HepG2 (cell line): ENCODE results near the gene ZDHHC19. TPM values are rescaled to one million over a fixed set of nuclear protein-coding genes. Genes with fewer than 3 reads are reported as not detected.

ENCODE experiments used
- ATAC-seq: fragments of 200-7000 bp; cut with Tn5 transposase; 3 replicates; pipeline ENCODE4 v1.9.1; 2020; ENCODE audit warnings: mild to moderate bottlenecking, moderate library complexity
- BruUV-seq: library from RNA; stranded (reverse); fragments of 400-500 nt; replicated peaks from 2 replicates; lab custom pipeline; 2021; lab: Mats Ljungman, UMichigan
- CTCF ChIA-PET: fragments of 300-600 bp; formaldehyde crosslinking; extraction: SDS; loops from one replicate; lab custom pipeline; 2021; ENCODE audit warnings: low total read pairs, inconsistent platforms, low intra/inter-chr PET ratio; lab: Yijun Ruan, JAX
- POLR2A ChIA-PET: fragments of 350-600 bp; sonication (Branson Sonifier 250); formaldehyde crosslinking; loops from one replicate; lab custom pipeline; 2020; ENCODE audit warnings: antibody characterized with exemption, inconsistent platforms; lab: Yijun Ruan, JAX
- DNase-seq: peaks from one replicate; pipeline ENCODE4 v3.0.0-alpha.2; 2015; ENCODE audit warnings: low spot score
- FAIRE-seq: peaks from 3 replicates; lab custom pipeline; 2011; peaks lifted over from hg19 to GRCh38; lab: Jason Lieb, UNC
- H2AFZ ChIP-seq: one replicate; pipeline ENCODE4 v1.6.1; 2011; ENCODE audit warnings: low read length, inconsistent platforms
- H3K27ac ChIP-seq: fragments of 300-600 bp; 3 replicates; pipeline ENCODE4 v1.8.0; 2011; ENCODE audit warnings: mixed run types, mild to moderate bottlenecking, mixed read lengths, low read length, inconsistent platforms; ENCODE audit not compliant: insufficient read depth; ENCODE audit errors: extremely low read length
- H3K27me3 ChIP-seq, 2 experiments: fragments of 200-600 bp in 1 of 2; 2 replicates in 1 of 2; 3 replicates in 1 of 2; pipeline versions ENCODE4 v1.6.0 to v1.8.0; 2011; ENCODE audit warnings: low read length in 2 of 2, mild to moderate bottlenecking in 2 of 2, moderate library complexity in 2 of 2, inconsistent platforms in 1 of 2; ENCODE audit not compliant: insufficient read depth in 2 of 2, control insufficient read depth in 1 of 2
- H3K36me3 ChIP-seq, 2 experiments: fragments of 200-600 bp in 1 of 2; replicated peaks in 1 of 2; 2 replicates in 1 of 2; 3 replicates in 1 of 2; pipeline versions ENCODE4 v1.5.1 to v1.8.0; 2011; ENCODE audit warnings: low read length in 2 of 2, inconsistent platforms in 1 of 2; ENCODE audit not compliant: insufficient read depth in 2 of 2, control insufficient read depth in 1 of 2
- H3K4me1 ChIP-seq: 2 replicates; pipeline ENCODE4 v1.5.1; 2012; ENCODE audit warnings: low read length, inconsistent platforms; ENCODE audit not compliant: insufficient read depth
- H3K4me2 ChIP-seq: 2 replicates; pipeline ENCODE4 v1.6.0; 2011; ENCODE audit warnings: low read depth, low read length, inconsistent platforms
- H3K4me3 ChIP-seq, 3 experiments: fragments of 200-600 bp in 1 of 3; sonication (generic), shearing (Covaris generic) in 1 of 3; replicated peaks in 1 of 3; 2 replicates each; pipeline ENCODE4 v1.5.1; 2011 to 2016; ENCODE audit warnings: low read length in 3 of 3, inconsistent platforms in 2 of 3, low read depth in 2 of 3, mild to moderate bottlenecking in 2 of 3, control low read depth in 1 of 3, mixed read lengths in 1 of 3; ENCODE audit not compliant: insufficient read depth in 1 of 3
- H3K79me2 ChIP-seq: one replicate; pipeline ENCODE4 v1.6.1; 2011; ENCODE audit warnings: low read length, inconsistent platforms; ENCODE audit not compliant: insufficient read depth
- H3K9ac ChIP-seq: 2 replicates; pipeline ENCODE4 v1.6.0; 2011; ENCODE audit warnings: mild to moderate bottlenecking, low read depth, low read length, inconsistent platforms; ENCODE audit not compliant: insufficient read depth
- H3K9me3 ChIP-seq: 2 replicates; pipeline ENCODE4 v1.5.1; 2012; ENCODE audit warnings: mild to moderate bottlenecking, low read length
- H4K20me1 ChIP-seq: 2 replicates; pipeline ENCODE4 v1.6.0; 2011; ENCODE audit warnings: inconsistent platforms, mild to moderate bottlenecking, low read length, moderate library complexity; ENCODE audit not compliant: insufficient read depth
- ESRRA ChIP-seq: sonication (generic); formaldehyde crosslinking; IDR thresholded peaks from 2 replicates; pipeline ENCODE4 v1.5.1; 2020; ENCODE audit warnings: mild to moderate bottlenecking, low read depth, missing genetic modification reagents
- ZNF121 ChIP-seq: sonication (generic); formaldehyde crosslinking; IDR thresholded peaks from 2 replicates; pipeline ENCODE4 v1.5.0; 2020; ENCODE audit warnings: mild to moderate bottlenecking, missing genetic modification reagents
- ZNF337 ChIP-seq: sonication (generic); formaldehyde crosslinking; IDR thresholded peaks from 2 replicates; pipeline ENCODE4 v1.5.1; 2020; ENCODE audit warnings: missing genetic modification reagents, low read depth, mild to moderate bottlenecking, borderline replicate concordance
- ZNF446 ChIP-seq: sonication (generic); formaldehyde crosslinking; IDR thresholded peaks from 2 replicates; pipeline ENCODE4 v1.5.0; 2020; ENCODE audit warnings: mild to moderate bottlenecking, missing genetic modification reagents
- ZNF451 ChIP-seq: sonication (generic); formaldehyde crosslinking; IDR thresholded peaks from 2 replicates; pipeline ENCODE4 v1.5.0; 2020; ENCODE audit warnings: mild to moderate bottlenecking, missing genetic modification reagents
- ZNF546 ChIP-seq: sonication (generic); formaldehyde crosslinking; conservative IDR thresholded peaks from 2 replicates; pipeline ENCODE4 v1.8.1; 2023; ENCODE audit warnings: mild to moderate bottlenecking, missing genetic modification reagents
- WGBS: methylation state at CpG from one replicate; pipeline ENCODE4 v1.1.6; 2017; ENCODE audit warnings: low lambda C conversion rate; 5-methylcytosine and 5-hydroxymethylcytosine counted together
- in situ Hi-C: cut with HindIII; loops from 2 replicates; pipeline ENCODE4 v1.10.0; 2017; ENCODE audit warnings: low pct_unique_long_range_greater_than_20kb; ENCODE audit not compliant: extremely low pct_ligation_motif_present
- intact Hi-C: fragments of 100-400 bp; cut with micrococcal nuclease; formaldehyde crosslinking; loops from one replicate; pipeline ENCODE4 v1.10.0; 2022; ENCODE audit not compliant: unreplicated experiment
- polyA plus RNA-seq, 8 experiments: library from polyadenylated mRNA; depleted of rRNA in 3 of 8; stranded (reverse) in 7 of 8; unstranded in 1 of 8; fragments of >200 nt; fragmentation: Illumina TruSeq in 4 of 8; extraction: Trizol in 4 of 8; gene quantifications; 2 replicates each; pipeline versions ENCODE4 v1.2.1 to v1.2.3, GENCODE V29; 2011 to 2016; ENCODE audit warnings: low read depth in 4 of 8, missing spikeins in 1 of 8, mixed read lengths in 1 of 8; ENCODE audit not compliant: insufficient read depth in 1 of 8
- total RNA-seq, 5 experiments: library from RNA; depleted of rRNA; stranded (reverse); fragments of >200 nt; fragmentation: Illumina TruSeq; extraction: Trizol; gene quantifications; 2 replicates each; pipeline ENCODE4 v1.2.3, GENCODE V29; 2016; ENCODE audit warnings: low read depth in 1 of 5
- TF ChIP-seq, protein P1 (sequence below): sonication (generic); formaldehyde crosslinking; IDR thresholded peaks from 2 replicates; pipeline ENCODE4 v1.4.0; 2020; ENCODE audit warnings: missing genetic modification reagents

Gene ZDHHC19
- total and polyA plus RNA-seq, 2 of the 13 experiments (the other 11 are each of a cell fraction or from before 2014, with no cell fraction given) = 0.22 to 0.53 TPM

DNA sequence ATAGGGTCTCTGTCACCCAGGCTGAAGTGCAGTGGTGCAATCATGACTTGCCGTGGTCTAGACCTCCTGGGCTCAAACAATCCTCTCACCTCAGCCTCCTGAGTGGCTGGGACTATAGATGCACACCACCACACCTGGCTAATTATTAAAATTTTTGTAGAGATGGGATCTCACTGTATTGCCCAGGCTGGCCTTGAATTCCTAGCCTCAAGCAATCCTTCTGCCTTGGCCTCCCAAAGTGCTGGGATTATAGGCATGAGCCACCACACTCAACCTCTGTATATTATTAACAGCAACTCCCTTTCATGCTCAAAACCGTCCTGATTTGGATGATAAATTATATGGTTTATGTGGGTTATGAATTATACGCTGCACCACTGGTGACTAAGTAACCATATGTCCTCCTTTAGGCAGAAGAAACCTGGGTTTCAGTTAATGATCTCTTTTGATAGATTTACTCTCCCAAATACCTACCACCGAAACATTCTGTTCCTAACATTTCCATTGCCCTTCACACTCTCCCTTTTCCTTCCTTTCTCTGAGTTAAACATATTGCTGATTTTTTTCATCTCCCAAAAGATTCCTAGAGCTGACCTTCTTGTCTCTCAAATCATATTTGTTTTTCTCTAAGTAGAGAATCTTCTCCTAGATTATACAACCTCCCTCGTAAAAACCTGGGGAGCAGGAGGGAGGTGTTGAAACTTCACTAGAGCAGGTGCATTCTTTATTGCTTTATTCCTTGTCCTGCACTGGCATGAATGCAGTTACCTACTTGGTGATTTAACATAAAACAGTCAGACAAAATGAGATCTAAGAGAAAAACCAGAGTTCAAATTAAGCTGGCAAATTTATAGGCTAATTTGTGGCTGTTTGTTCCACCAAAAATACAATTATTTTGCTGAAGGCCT lies 43.4 kb upstream of the ZDHHC19 start:
- Histone ChIP-seq H3K79me2 (no peaks in the 10 kb centered on the region), H3K4me3 (no peak overlapping the region), H4K20me1 (no peaks in the 10 kb centered on the region), H3K27ac (peak overlapping the region; percentile 48), H3K9me3 (no peaks in the 10 kb centered on the region), H2AFZ (no peak overlapping the region), H3K27me3 (no peaks in the 10 kb centered on the region), H3K4me1 (peaks cover 17% of the 10 kb centered on the region), H3K4me2 (no peak overlapping the region), H3K36me3 (peaks cover 0 to 12% of the 10 kb centered on the region in 2 experiments; a peak in 1 of 5 replicates), H3K9ac (no peak overlapping the region)
- DNase-seq (no peak), FAIRE-seq (no peak), ATAC-seq (no peak)
- ChIA-PET POLR2A (no interaction called here), CTCF (interaction anchor here (1.3 to 3.0 kb wide), 2 partner anchors 37 to 265 kb away, joined by 6 to 28 read pairs; no protein-coding TSS in a partner anchor)
- in situ Hi-C loops = loop anchor here (5.0 kb wide), 1 partner anchor 263 kb away; the partner anchor contains the start of gene SMCO1
- TF ChIP-seq, protein P1, sequence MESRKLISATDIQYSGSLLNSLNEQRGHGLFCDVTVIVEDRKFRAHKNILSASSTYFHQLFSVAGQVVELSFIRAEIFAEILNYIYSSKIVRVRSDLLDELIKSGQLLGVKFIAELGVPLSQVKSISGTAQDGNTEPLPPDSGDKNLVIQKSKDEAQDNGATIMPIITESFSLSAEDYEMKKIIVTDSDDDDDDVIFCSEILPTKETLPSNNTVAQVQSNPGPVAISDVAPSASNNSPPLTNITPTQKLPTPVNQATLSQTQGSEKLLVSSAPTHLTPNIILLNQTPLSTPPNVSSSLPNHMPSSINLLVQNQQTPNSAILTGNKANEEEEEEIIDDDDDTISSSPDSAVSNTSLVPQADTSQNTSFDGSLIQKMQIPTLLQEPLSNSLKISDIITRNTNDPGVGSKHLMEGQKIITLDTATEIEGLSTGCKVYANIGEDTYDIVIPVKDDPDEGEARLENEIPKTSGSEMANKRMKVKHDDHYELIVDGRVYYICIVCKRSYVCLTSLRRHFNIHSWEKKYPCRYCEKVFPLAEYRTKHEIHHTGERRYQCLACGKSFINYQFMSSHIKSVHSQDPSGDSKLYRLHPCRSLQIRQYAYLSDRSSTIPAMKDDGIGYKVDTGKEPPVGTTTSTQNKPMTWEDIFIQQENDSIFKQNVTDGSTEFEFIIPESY (CRISPR knock-in tag) = no peak
- no peak for TF ChIP-seq ESRRA (CRISPR knock-in tag)
- TF ChIP-seq ZNF121 = peak; percentile 68; the same call in 1 of the 2 replicates
- intact Hi-C loops = loop anchor here (2.0 kb wide), 1 partner anchor 38 kb away; no protein-coding TSS in a partner anchor
- 94% methylated on average over 5 of the region's 5 CpGs for WGBS
- TSS peak; percentile 39 for BruUV-seq

DNA sequence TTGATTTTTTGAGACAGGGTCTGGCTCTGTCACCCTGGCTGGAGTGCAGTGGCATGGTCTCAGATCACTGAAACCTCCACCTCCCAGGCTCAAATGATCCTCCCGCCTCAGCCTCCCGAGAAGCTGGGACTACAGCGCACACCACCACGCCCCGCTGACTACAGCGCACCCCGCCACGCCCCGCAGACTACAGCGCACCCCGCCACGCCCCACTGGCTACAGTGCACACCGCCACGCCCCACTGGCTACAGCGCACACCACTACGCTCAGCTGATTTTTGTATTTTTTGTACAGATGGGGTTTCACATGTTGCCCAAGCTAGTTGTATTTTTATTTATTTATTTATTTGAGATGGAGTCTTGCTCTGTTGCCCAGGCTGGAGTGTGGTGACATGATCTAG lies 40.7 kb upstream of the ZDHHC19 start:
- peaks cover 7 to 12% of the 10 kb centered on the region in 2 experiments for H3K36me3 ChIP-seq
- H4K20me1 ChIP-seq = no peaks in the 10 kb centered on the region
- DNase-seq = no peak
- in situ Hi-C loops (no loop called here), intact Hi-C loops (no loop called here)
- no peak overlapping the region for H2AFZ ChIP-seq
- BruUV-seq = no TSS peak
- no peaks in the 10 kb centered on the region for H3K9me3 ChIP-seq
- no peak overlapping the region for H3K4me2 ChIP-seq
- FAIRE-seq = no peak
- no peak for ATAC-seq
- ChIA-PET POLR2A (no interaction called here), CTCF (no interaction called here)
- WGBS = 98% methylated on average over 16 of the region's 16 CpGs
- H3K79me2 ChIP-seq = no peaks in the 10 kb centered on the region
- no peak for TF ChIP-seq ZNF446 (CRISPR knock-in tag)
- no peak for TF ChIP-seq ZNF546 (CRISPR knock-in tag)
- no peak for TF ChIP-seq ZNF337 (CRISPR knock-in tag)
- no peak for TF ChIP-seq ZNF451 (CRISPR knock-in tag)
- peaks cover 17% of the 10 kb centered on the region for H3K4me1 ChIP-seq
- H3K9ac ChIP-seq = no peak overlapping the region
- H3K4me3 ChIP-seq = no peak overlapping the region
- H3K27ac ChIP-seq = no peak overlapping the region
- H3K27me3 ChIP-seq = no peaks in the 10 kb centered on the region
